ENCODE data around the gene TUT4.

TUT4 gene

DNA sequence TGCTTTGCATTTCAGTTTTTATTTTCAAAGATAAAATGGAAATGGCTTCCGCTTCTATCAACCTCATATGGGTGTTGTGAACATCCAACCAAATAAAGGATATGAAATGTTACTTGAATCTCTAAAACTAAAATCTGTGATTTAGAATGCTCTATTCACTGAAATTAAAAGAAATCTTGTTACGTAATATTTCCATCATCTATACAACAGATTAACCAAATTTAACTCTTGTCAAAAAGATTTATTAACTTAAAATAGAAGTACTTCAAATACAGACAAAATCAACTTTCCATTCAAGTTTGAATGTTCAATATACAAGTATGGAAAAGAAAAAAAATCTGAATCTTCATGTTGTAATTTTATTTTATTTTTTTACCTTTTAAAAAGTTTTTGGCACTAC lies 129.8 kb downstream of the TUT4 start:
- DNase-seq (ENCODE audit: low spot score) = no peak
- in situ Hi-C loops (cut with MboI; ENCODE audit: low sequenced_read_pairs, unreplicated experiment) = no loop called here
- TF ChIP-seq, protein P1, sequence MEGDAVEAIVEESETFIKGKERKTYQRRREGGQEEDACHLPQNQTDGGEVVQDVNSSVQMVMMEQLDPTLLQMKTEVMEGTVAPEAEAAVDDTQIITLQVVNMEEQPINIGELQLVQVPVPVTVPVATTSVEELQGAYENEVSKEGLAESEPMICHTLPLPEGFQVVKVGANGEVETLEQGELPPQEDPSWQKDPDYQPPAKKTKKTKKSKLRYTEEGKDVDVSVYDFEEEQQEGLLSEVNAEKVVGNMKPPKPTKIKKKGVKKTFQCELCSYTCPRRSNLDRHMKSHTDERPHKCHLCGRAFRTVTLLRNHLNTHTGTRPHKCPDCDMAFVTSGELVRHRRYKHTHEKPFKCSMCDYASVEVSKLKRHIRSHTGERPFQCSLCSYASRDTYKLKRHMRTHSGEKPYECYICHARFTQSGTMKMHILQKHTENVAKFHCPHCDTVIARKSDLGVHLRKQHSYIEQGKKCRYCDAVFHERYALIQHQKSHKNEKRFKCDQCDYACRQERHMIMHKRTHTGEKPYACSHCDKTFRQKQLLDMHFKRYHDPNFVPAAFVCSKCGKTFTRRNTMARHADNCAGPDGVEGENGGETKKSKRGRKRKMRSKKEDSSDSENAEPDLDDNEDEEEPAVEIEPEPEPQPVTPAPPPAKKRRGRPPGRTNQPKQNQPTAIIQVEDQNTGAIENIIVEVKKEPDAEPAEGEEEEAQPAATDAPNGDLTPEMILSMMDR (IDR thresholded peaks at IDR 0.05; ENCODE audit: borderline replicate concordance, control extremely low read depth, extremely low read depth, insufficient read depth, missing control alignments) = no peak

DNA sequence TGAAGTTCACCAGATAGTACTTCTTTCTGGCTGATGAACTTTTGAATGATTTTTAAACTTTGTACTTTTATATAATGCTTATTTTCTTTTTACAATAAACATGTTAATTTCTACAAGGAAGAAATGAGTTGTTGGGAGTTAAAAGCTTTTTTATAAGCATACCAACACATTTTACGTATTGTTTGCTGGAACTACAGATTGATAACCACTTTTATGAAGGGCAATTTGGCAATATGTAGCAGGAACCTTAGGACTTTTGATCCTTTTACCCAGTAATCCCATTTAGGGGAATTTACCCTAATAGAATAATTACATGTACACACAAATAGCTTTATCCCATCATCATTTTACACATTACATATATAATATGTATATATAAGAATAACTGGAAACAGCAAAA lies 132.2 kb downstream of the TUT4 start:
- TF ChIP-seq, protein P1 (IDR thresholded peaks at IDR 0.05; ENCODE audit: borderline replicate concordance, control extremely low read depth, extremely low read depth, insufficient read depth, missing control alignments) = no peak
- DNase-seq (ENCODE audit: low spot score) = no peak
- in situ Hi-C loops (cut with MboI; ENCODE audit: low sequenced_read_pairs, unreplicated experiment) = no loop called here

DNA sequence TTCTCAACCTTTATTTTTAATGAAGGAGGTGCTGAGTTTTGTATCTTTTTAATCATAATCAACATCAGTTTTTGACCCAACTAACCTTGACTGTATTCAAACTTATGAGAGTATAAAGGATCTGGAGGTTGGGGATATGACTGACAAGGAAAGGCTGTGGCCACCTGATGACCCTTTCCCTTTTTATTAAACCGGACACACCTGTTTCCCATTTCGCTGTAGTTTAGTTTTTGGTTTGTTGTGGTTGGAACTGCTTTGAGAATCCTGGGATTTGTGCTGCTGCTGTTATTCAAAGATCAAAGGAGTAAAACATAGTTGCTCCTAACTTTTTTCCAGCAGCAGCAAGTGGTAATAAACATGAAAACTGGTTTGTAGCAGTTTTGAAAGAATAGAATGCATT lies 136.1 kb downstream of the TUT4 start:
- DNase-seq (ENCODE audit: low spot score) = no peak
- TF ChIP-seq, protein P1 (IDR thresholded peaks at IDR 0.05; ENCODE audit: borderline replicate concordance, control extremely low read depth, extremely low read depth, insufficient read depth, missing control alignments) = no peak
- in situ Hi-C loops (cut with MboI; ENCODE audit: low sequenced_read_pairs, unreplicated experiment) = no loop called here

DNA sequence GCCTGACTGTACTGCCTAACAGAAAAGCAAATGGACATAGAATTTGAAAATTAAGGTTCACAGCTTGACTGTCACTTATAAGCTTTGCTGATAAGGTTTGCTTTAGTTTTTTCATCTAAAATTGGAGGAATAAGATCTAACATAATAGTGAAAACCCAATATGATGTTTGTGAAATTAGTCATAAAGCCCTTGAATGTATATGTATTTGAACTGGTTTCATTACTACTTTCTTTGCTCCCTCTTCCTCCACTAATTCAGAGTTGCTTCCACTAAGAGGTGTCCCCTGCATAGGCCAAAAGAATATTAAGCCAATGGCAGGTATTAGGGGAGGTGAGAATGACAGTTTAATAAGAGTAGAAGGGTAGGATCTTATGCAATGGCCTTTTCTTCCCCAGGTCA lies 137.9 kb downstream of the TUT4 start:
- in situ Hi-C loops (cut with MboI; ENCODE audit: low sequenced_read_pairs, unreplicated experiment) = no loop called here
- DNase-seq (ENCODE audit: low spot score) = no peak
- TF ChIP-seq, protein P1 (IDR thresholded peaks at IDR 0.05; ENCODE audit: borderline replicate concordance, control extremely low read depth, extremely low read depth, insufficient read depth, missing control alignments) = no peak

DNA sequence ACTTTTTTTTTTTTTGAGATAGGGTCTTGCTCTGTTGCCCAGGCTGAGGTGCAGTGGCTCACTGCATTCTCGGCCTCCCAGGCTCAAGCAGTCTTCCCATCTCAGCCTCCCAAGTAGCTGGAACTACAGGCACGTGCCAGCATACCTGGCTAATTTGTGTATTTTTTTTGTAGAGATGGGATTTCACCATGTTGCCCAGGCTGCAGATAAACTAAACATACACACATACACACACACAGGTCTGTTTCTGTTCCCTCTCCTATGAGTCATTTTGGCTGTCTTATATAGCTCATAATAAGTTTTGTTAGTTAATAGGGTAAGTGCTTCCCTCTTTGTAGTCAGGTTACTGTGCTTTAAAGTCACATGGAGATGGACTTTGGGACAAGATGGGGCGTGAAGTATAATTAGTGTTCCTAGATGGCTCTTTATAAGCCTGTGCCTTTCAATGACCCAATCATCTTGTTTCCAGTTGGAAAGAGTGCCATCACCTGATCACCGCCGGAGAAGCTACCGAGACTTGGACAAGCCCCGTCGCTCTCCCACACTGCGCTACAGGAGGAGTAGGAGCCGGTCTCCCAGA lies 139.4 kb downstream of the TUT4 start:
- no peak for DNase-seq (ENCODE audit: low spot score)
- in situ Hi-C loops (cut with MboI; ENCODE audit: low sequenced_read_pairs, unreplicated experiment) = no loop called here
- TF ChIP-seq, protein P1 (IDR thresholded peaks at IDR 0.05; ENCODE audit: borderline replicate concordance, control extremely low read depth, extremely low read depth, insufficient read depth, missing control alignments) = no peak

DNA sequence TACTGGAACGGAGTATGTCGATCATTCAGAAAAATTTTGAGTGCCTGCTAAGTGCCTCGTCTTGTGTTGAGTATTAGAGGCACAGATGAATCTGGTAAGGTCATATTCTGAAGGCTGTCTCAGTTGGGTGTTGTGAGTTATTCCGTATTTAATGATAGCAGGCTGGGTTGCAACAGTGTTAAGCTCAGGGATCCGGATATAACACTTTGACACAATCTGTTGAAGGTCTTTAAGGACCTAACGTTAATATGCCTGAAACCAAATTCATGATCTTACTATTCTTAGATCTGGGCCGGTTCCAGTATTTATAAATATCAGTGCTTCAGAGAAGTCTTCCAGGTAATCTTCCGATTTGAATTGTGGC lies 147.9 kb downstream of the TUT4 start:
- DNase-seq (ENCODE audit: low spot score) = no peak
- in situ Hi-C loops (cut with MboI; ENCODE audit: low sequenced_read_pairs, unreplicated experiment) = no loop called here
- TF ChIP-seq, protein P1 (IDR thresholded peaks at IDR 0.05; ENCODE audit: borderline replicate concordance, control extremely low read depth, extremely low read depth, insufficient read depth, missing control alignments) = no peak

Measured in GM13976 (cell line).